ENCODE results near the gene RNF166.

Gene RNF166

DNA sequence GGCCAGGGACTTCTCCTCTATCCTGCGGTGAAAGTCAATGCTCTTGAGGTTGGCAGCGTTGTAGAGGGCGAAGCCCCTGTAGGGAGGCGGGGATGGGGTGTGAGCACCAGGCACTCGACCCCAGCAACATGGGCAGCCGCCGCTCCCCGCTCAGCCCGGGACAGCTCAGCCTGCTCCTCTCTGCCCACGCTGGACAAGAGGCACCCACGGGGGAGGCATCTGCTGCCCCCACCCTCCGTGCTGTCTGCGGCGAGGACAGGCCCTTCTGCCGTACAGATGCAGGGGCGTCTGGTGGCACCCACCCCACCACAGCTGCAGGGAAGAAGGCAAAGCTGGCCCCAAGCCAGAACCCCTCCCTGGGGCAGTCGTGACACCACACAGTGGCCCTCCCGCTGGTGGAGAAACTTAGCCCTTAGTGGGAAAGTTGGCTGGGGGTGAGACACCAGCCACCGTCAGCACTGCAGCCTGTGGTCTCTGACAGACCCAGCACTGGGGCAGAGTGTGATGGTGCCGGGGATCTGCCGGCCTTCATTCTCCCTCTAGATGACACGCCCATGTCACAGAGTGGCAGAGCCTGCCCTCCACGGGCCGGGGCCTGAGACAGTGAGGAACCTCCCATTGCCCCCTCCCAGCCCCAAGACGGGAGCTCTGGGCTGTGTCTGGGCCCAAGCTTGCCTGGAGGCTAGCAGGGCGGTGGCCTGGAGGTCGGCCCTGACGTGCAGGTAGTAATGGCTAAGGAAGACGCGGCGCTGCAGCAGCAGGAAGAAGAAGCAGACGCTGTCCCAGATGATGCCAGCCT lies 19.6 kb upstream of the RNF166 start:
- no peak overlapping the region for H3K4me3 ChIP-seq (ENCODE audit: low read length)
- no peak overlapping the region for H3K27ac ChIP-seq (ENCODE audit: low read depth, low read length)
- peaks cover 44% of the 10 kb centered on the region for H3K36me3 ChIP-seq (ENCODE audit: control insufficient read depth, insufficient read depth, low read length)
- H3K9ac ChIP-seq (ENCODE audit: low read length): no peak overlapping the region
- no peaks in the 10 kb centered on the region for H3K4me1 ChIP-seq (ENCODE audit: control insufficient read depth, insufficient read depth, low read length)
- no peaks in the 10 kb centered on the region for H3K27me3 ChIP-seq (ENCODE audit: control insufficient read depth, insufficient read depth, low read length)

DNA sequence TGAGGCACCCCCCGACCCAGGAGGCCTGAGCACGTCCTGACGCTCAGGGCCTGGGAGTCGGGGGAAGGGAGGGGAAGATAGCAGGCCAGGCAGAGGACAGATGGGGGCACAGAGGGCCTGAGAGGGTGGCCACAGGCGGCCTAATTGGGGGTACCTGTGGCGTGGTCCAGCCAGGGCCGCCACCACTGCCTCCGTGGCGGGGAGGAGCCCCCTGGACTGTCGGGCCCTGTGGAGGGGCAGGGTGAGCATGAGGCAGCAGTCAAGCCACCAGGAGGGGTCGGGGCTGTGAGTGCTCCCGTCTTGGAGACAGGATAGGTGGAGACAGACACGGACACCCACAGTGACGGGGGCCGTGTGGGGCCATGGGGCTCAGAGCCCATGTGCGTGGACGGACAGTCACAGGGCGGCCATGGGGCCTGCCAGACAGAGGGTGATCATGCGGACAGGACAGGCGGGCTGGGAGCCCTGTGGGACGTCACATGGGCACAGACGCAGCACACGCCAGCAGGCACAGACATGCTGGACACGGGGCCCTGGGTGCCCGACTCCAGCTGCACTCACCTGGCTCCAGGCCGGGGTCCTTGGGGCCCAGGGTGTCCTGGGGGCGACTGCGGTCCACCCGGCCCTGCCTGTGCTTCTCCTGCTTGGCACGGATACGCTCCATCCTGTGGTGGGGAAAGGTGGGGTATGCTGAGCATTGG lies 18.8 kb upstream of the RNF166 start:
- H3K4me1 ChIP-seq (ENCODE audit: control insufficient read depth, insufficient read depth, low read length): no peaks in the 10 kb centered on the region
- H3K9ac ChIP-seq (ENCODE audit: low read length): no peak overlapping the region
- no peaks in the 10 kb centered on the region for H3K27me3 ChIP-seq (ENCODE audit: control insufficient read depth, insufficient read depth, low read length)
- no peak overlapping the region for H3K27ac ChIP-seq (ENCODE audit: low read depth, low read length)
- peaks cover 49% of the 10 kb centered on the region for H3K36me3 ChIP-seq (ENCODE audit: control insufficient read depth, insufficient read depth, low read length)
- no peak overlapping the region for H3K4me3 ChIP-seq (ENCODE audit: low read length)

DNA sequence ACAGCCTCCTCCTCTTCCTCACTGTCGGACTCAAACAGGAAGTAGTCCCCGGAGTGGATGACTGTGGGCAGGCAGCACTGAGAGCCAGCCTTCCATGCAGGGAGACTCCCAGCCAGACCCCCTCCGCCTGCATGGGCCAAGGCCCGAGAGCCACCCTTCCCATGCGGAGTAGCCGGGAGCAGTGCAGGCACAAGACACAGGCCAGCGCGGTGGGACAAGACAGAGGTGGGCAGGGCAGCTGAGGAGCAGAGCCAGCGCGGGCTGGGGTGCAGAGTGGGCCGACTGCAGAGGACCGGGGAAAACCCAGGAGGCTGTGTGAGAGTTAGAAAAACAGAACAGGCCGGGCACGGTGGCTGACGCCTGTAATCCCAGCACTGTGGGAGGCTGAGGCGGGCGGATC lies 17.7 kb upstream of the RNF166 start:
- Histone ChIP-seq H3K9ac (ENCODE audit: low read length) (no peak overlapping the region), H3K4me3 (ENCODE audit: low read length) (no peak overlapping the region), H3K4me1 (ENCODE audit: control insufficient read depth, insufficient read depth, low read length) (peaks cover 6% of the 10 kb centered on the region), H3K36me3 (ENCODE audit: control insufficient read depth, insufficient read depth, low read length) (peaks cover 55% of the 10 kb centered on the region), H3K27me3 (ENCODE audit: control insufficient read depth, insufficient read depth, low read length) (no peaks in the 10 kb centered on the region), H3K27ac (ENCODE audit: low read depth, low read length) (no peak overlapping the region)

DNA sequence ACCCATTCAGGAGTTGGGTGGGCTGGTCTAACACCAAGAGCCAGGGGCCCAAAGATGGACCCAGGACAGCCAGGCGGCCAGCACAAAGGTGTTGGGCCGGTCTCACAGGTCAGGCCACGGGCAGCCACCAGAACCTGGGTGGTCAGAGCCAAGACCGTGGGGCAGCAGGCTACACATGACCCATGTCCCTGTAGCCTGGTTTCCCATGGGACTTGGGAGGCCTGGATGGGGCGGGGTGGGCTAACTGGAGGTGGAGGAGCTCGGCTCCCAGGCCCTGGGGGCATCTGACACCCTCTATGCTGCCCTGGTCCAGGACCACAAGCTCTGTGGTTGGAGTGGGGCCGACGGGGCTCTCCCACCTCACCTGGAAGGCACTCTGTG lies 17.3 kb upstream of the RNF166 start:
- Histone ChIP-seq H3K27me3 (ENCODE audit: control insufficient read depth, insufficient read depth, low read length) (no peaks in the 10 kb centered on the region), H3K27ac (ENCODE audit: low read depth, low read length) (no peak overlapping the region), H3K36me3 (ENCODE audit: control insufficient read depth, insufficient read depth, low read length) (peaks cover 57% of the 10 kb centered on the region)

DNA sequence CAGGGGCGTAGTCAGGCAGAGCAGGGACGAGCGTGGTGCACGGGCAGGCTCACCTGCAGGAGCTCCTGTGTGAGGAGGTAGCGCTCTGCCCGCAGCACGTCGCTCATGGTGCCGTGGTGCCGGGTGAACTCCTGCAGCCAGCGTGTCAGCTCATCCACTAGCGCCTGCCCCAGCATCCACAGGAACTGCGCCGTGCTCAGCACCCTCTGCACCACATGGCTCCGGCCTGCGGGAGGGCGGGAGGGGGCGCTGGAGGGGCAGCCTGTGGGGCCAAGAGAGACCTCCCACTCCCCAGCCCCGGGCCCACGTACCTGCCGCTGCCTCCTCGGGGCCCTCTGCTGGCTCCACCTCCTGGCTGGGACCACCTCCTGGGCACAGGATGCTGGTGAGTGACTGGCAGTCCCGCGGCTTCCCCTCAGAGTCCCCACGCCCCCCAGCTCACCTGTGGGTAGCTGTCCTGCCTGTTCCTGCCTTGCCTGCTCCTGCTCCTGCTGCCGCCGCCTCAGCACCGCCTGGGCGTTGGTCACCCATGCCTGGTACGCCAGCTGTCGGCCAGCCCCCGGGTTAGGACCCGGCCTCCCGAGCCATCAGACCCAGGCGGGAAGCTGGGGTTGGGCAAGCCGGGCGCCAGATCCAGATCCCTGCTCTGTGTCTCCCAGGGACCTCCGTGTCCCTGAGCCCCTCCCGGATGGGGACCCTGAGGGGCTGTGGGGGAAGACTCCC lies 16.7 kb upstream of the RNF166 start:
- Histone ChIP-seq H3K27ac (ENCODE audit: low read depth, low read length) (no peak overlapping the region), H3K27me3 (ENCODE audit: control insufficient read depth, insufficient read depth, low read length) (no peaks in the 10 kb centered on the region), H3K36me3 (ENCODE audit: control insufficient read depth, insufficient read depth, low read length) (peaks cover 63% of the 10 kb centered on the region)

More for the DNA sequence above, 17.3 kb upstream of the RNF166 start:
- Histone ChIP-seq H3K9ac (ENCODE audit: low read length) (no peak overlapping the region), H3K4me3 (ENCODE audit: low read length) (no peak overlapping the region), H3K4me1 (ENCODE audit: control insufficient read depth, insufficient read depth, low read length) (peaks cover 6% of the 10 kb centered on the region)

DNA sequence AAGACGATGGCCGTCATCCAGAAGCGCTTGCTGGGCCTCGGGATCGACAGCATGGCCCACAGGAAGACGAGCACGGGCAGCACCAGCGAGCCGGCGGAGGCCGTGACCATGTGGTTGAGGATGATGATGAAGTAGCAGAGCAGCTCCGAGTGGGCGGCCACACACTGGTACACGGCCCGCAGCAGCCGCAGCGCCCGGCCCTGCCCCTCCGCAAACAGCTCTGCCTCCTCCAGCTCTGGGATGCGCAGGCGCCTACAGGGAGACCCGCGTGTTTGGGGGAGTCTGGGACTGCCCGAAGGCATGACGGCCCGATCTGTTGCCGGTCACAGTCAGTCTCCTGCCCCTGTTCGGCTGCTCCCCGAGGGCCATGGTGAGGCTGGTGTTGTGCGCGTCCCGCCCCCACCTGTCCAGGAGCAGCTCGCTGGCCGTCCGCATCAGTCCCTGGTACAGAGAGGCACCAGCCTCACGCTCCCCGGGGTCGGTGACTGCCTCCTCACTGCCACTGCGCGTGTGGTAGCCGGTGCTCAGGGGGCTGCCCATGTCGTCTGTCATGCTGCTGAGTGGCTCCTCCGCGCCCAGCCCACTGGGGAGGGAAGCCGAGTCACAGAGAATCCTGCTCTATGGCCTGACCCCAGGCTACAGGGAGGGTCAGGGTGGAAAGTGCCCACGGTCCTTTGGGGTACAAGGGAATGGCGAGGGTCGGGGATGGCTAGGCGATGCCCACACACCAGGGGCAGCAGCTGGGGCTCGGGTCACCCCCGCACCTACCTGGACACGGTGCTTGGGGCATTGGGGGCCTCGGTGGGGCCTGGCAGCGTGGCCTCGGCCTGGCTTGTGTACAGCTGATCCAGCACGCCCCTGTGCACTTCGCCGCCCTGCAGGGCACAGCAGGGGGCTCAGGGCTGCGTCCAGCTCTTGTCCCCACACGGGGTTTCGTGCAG lies 15.9 kb upstream of the RNF166 start:
- H3K27me3 ChIP-seq (ENCODE audit: control insufficient read depth, insufficient read depth, low read length): no peaks in the 10 kb centered on the region
- H3K36me3 ChIP-seq (ENCODE audit: control insufficient read depth, insufficient read depth, low read length): peaks cover 64% of the 10 kb centered on the region
- no peak overlapping the region for H3K9ac ChIP-seq (ENCODE audit: low read length)
- peaks cover 6% of the 10 kb centered on the region for H3K4me1 ChIP-seq (ENCODE audit: control insufficient read depth, insufficient read depth, low read length)
- no peak overlapping the region for H3K4me3 ChIP-seq (ENCODE audit: low read length)
- H3K27ac ChIP-seq (ENCODE audit: low read depth, low read length): no peak overlapping the region

More for the DNA sequence above, 16.7 kb upstream of the RNF166 start:
- Histone ChIP-seq H3K4me3 (ENCODE audit: low read length) (no peak overlapping the region), H3K4me1 (ENCODE audit: control insufficient read depth, insufficient read depth, low read length) (peaks cover 6% of the 10 kb centered on the region), H3K9ac (ENCODE audit: low read length) (no peak overlapping the region)

DNA sequence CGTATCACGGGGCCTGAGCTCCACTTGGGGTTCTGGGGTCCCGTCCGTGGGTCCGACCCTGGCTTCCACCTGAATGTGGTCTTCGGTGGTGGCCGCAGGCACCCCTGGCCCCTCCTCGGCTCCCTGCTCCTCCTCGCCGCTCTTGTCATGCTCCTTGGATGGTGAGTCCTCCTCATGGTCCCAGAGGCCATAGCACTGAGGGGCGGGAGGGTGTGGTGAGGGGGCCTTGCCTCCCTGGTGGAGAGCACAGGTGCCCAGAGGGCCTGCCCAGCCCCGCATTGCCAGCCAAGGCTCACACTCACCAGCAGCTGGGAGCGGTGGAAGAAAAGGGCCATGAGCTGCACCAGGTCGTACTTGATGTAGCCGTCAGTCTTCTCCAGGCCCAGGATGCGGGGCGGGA lies 15.0 kb upstream of the RNF166 start:
- H3K27me3 ChIP-seq (ENCODE audit: control insufficient read depth, insufficient read depth, low read length): no peaks in the 10 kb centered on the region
- H3K4me1 ChIP-seq (ENCODE audit: control insufficient read depth, insufficient read depth, low read length): peaks cover 6% of the 10 kb centered on the region
- H3K36me3 ChIP-seq (ENCODE audit: control insufficient read depth, insufficient read depth, low read length): peaks cover 70% of the 10 kb centered on the region
- H3K9ac ChIP-seq (ENCODE audit: low read length): no peak overlapping the region
- H3K27ac ChIP-seq (ENCODE audit: low read depth, low read length): no peak overlapping the region
- no peak overlapping the region for H3K4me3 ChIP-seq (ENCODE audit: low read length)

DNA sequence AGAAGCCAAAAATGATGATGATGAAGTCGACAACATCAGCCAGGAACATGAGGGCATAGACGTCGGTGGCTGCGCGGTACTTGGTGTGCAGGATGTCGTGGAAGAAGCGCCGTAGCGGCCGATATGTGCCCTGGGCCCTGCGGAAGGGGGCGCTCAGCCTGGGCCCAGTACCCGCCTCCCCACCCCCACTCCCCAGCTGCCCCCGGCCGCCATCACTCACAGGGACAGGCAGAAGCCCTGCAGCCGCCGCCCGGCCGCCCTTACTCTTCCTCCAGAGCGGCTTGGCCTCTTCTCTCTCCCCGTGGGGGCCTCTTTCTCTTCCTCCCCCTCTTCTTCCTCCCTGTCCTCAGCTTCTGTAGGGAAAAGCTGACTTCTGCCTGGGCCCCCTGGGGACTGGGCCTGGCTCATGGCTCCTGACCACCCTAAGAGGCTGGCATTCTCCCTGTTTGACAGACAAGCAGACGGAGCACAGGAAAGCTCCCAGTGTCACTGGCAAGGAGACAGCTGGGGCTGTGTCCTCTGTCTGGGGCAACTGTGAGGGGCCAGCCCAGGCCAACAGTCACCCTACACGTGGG lies 14.3 kb upstream of the RNF166 start:
- H3K27me3 ChIP-seq (ENCODE audit: control insufficient read depth, insufficient read depth, low read length): no peaks in the 10 kb centered on the region
- peaks cover 6% of the 10 kb centered on the region for H3K4me1 ChIP-seq (ENCODE audit: control insufficient read depth, insufficient read depth, low read length)
- H3K4me3 ChIP-seq (ENCODE audit: low read length): no peak overlapping the region
- no peak overlapping the region for H3K9ac ChIP-seq (ENCODE audit: low read length)
- peaks cover 68% of the 10 kb centered on the region for H3K36me3 ChIP-seq (ENCODE audit: control insufficient read depth, insufficient read depth, low read length)
- H3K27ac ChIP-seq (ENCODE audit: low read depth, low read length): no peak overlapping the region

DNA sequence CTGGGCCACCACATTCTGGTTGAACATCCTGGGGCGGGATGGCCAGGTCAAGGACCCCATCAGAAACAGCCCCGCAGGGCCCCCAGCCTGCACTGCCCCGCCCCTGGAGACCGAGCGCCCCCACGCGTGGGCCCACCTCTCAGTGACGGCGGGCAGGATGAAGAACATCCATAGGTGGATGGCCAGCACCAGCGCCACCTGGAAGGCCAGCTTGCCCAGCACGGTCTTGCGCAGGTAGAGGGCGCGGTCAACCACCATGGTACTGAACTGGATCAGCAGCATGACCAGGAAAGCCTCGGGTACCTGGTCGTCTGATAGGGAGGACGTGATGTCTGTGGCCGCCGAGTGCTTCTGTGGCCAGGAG lies 13.7 kb upstream of the RNF166 start:
- Histone ChIP-seq H3K9ac (ENCODE audit: low read length) (no peak overlapping the region), H3K4me3 (ENCODE audit: low read length) (no peak overlapping the region), H3K4me1 (ENCODE audit: control insufficient read depth, insufficient read depth, low read length) (peaks cover 6% of the 10 kb centered on the region), H3K27me3 (ENCODE audit: control insufficient read depth, insufficient read depth, low read length) (no peaks in the 10 kb centered on the region), H3K27ac (ENCODE audit: low read depth, low read length) (peak overlapping the region; percentile 71), H3K36me3 (ENCODE audit: control insufficient read depth, insufficient read depth, low read length) (peaks cover 66% of the 10 kb centered on the region)

DNA sequence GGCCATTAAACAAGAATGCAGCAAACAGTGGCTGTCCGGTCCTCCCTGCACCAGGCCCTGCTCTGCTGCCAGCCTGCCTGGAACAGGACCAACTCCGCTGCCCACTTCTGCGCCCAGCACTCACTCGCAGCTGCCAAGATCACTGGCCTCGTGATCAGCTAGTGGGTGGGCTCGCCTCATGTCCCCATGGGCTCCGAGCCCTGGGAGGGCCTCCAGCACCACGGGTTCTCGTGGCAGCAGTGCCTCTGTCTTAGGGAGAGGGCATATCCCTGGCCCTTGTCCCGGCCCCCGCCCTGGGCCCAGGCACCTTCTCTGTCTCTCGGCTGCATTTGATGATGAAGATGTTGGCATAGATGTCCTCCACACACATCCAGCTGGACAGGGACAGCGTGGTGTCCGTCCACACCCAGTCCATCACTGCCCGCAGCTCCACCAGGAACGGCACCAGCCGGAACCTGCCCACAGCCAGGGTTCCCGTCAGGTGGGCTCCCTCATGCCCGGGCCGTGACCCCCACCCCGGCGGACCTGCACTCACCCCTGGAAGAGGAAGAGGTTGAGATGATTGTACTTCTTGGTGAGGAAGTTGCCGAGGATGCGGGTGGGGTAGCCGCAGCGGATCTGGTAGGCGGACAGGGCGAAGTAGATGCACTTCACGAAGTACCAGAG lies 13.2 kb upstream of the RNF166 start:
- Histone ChIP-seq H3K4me3 (ENCODE audit: low read length) (no peak overlapping the region), H3K36me3 (ENCODE audit: control insufficient read depth, insufficient read depth, low read length) (peaks cover 69% of the 10 kb centered on the region), H3K9ac (ENCODE audit: low read length) (no peak overlapping the region), H3K27ac (ENCODE audit: low read depth, low read length) (peak overlapping the region; percentile 71), H3K27me3 (ENCODE audit: control insufficient read depth, insufficient read depth, low read length) (no peaks in the 10 kb centered on the region), H3K4me1 (ENCODE audit: control insufficient read depth, insufficient read depth, low read length) (peaks cover 6% of the 10 kb centered on the region)

DNA sequence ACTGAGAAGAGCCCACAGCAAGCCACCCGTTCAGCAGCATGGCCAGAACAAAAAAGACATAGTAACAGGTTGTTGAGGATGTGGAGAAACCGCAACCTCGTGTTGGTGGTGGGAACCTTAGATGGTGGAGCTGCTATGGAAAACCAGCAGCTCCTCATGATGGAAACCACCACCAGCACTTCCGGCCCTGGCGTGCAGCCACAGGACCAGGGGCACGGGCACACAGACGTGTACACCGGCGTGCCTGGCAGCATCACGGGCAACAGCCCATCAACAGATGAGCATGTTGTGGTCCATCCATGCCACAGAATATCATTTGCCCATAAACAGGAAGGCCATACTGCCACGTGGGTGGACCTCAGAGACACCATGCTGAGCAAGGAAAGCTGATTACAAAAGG lies 12.0 kb upstream of the RNF166 start:
- Histone ChIP-seq H3K27me3 (ENCODE audit: control insufficient read depth, insufficient read depth, low read length) (no peaks in the 10 kb centered on the region), H3K36me3 (ENCODE audit: control insufficient read depth, insufficient read depth, low read length) (peaks cover 62% of the 10 kb centered on the region), H3K4me1 (ENCODE audit: control insufficient read depth, insufficient read depth, low read length) (peaks cover 6% of the 10 kb centered on the region), H3K27ac (ENCODE audit: low read depth, low read length) (peak overlapping the region; percentile 71), H3K4me3 (ENCODE audit: low read length) (no peak overlapping the region), H3K9ac (ENCODE audit: low read length) (no peak overlapping the region)

Data from rectal smooth muscle tissue (tissue), 1 donor.